ENCODE results near the gene MAPK4.
"Not testable (repeated sequence)": the region's sequence is repeated elsewhere in the genome, so short reads cannot be mapped to it uniquely, and the experiment has no call there.

MAPK4 gene

GRCh38 chr18:50748243-50749229, 188.6 kb downstream of the MAPK4 start:
- no peaks in the 10 kb centered on the region for H3K9me3 Mint-ChIP-seq

GRCh38 chr18:50749421-50749820, 189.5 kb downstream of the MAPK4 start:
- H3K27ac Mint-ChIP-seq = no peak overlapping the region
- H3K4me1 Mint-ChIP-seq = no peaks in the 10 kb centered on the region
- ATAC-seq (no peak), DNase-seq (ENCODE audit: low spot score in 2 of 2) (no peak)
- H3K4me3 Mint-ChIP-seq = no peak overlapping the region
- no peaks in the 10 kb centered on the region for H3K9me3 Mint-ChIP-seq
- no peaks in the 10 kb centered on the region for H3K36me3 Mint-ChIP-seq

More at GRCh38 chr18:50748243-50749229, 188.6 kb downstream of the MAPK4 start:
- Mint-ChIP-seq H3K27ac (no peak overlapping the region), H3K4me3 (no peak overlapping the region), H3K4me1 (no peaks in the 10 kb centered on the region), H3K36me3 (no peaks in the 10 kb centered on the region)
- ATAC-seq = no peak
- DNase-seq (ENCODE audit: low spot score in 2 of 2) = no peak

GRCh38 chr18:50749945-50750344, 190.1 kb downstream of the MAPK4 start:
- ATAC-seq (no peak), DNase-seq (ENCODE audit: low spot score in 2 of 2) (no peak)
- Mint-ChIP-seq H3K36me3 (no peaks in the 10 kb centered on the region), H3K27ac (no peak overlapping the region), H3K4me1 (no peaks in the 10 kb centered on the region), H3K9me3 (no peaks in the 10 kb centered on the region), H3K4me3 (no peak overlapping the region)

DNA sequence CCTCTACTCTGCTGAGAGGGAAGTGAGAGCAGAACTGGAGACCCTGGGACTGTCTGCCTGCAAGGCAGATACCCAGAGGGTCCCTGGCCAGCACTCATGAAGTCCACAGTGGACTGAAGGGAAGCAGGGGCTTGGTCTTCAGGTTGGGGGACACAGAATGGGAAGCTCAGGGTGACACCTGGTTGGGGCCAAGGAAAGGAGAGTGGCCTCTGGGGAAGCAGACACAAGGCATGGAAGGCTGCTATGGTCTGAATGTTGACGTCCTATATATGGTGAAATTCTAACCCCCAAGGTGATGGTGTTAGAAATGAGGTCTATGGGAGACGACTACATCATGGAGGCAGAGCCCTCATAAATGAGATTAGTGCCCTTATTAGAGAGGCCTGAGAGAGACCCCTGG, 190.7 kb downstream of the MAPK4 start:
- ATAC-seq (no peak), DNase-seq (ENCODE audit: low spot score in 2 of 2) (no peak)
- Mint-ChIP-seq H3K4me1 (no peaks in the 10 kb centered on the region), H3K36me3 (no peaks in the 10 kb centered on the region), H3K9me3 (no peaks in the 10 kb centered on the region), H3K4me3 (no peak overlapping the region), H3K27ac (no peak overlapping the region)

DNA sequence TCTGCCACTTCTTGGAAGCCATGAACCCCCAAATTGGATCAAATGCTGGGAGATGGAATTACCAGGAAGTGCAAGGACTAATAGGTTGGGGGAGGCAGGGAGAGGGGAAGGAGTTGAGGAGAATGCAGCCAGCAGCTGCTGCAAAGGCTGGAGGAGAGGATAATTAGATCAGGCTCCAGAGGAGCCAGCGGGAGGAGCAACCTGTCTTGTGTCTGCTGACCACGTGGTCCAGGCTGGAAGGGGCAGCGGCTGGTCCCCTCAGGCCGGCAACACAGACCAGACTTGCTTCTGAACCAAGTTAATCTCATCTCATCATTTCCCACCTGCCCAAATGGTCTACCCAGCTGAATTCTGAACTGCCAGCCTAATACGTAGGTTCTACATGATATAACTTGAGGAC, 191.6 kb downstream of the MAPK4 start:
- H3K36me3 Mint-ChIP-seq = no peaks in the 10 kb centered on the region
- no peak overlapping the region for H3K27ac Mint-ChIP-seq
- DNase-seq (ENCODE audit: low spot score in 2 of 2) = no peak
- no peak for ATAC-seq
- H3K4me3 Mint-ChIP-seq = no peak overlapping the region
- no peaks in the 10 kb centered on the region for H3K4me1 Mint-ChIP-seq
- no peaks in the 10 kb centered on the region for H3K9me3 Mint-ChIP-seq

DNA sequence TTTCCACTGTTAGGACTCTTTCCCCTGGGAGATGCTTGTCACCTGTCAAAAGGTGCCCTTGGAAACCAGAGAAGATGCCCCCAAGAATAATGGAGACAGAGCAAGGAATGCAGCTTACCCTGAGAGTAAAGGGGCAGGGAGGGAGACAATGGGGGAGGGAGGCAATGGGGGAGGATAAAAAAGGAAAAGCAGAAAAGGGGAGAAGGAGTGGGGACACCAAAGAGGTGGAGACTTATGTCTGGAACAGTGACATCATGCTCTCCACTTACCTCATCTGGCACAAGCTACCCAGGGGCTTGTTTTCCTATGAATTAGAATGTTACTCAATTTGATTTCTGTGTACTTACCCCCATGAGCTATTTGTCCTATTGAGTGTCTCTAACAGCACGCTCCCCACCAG, 192.1 kb downstream of the MAPK4 start:
- ATAC-seq (no peak), DNase-seq (ENCODE audit: low spot score in 2 of 2) (no peak)
- no peaks in the 10 kb centered on the region for H3K9me3 Mint-ChIP-seq
- H3K4me3 Mint-ChIP-seq = no peak overlapping the region
- no peaks in the 10 kb centered on the region for H3K36me3 Mint-ChIP-seq
- no peaks in the 10 kb centered on the region for H3K4me1 Mint-ChIP-seq
- H3K27ac Mint-ChIP-seq = no peak overlapping the region

- Mint-ChIP-seq H3K4me3 (no peak overlapping the region), H3K27ac (no peak overlapping the region), H3K4me1 (no peaks in the 10 kb centered on the region), H3K36me3 (no peaks in the 10 kb centered on the region), H3K9me3 (no peaks in the 10 kb centered on the region)
- DNase-seq (ENCODE audit: low spot score in 2 of 2) (no peak), ATAC-seq (no peak)
Measured at GRCh38 chr18:50753311-50753710, 193.4 kb downstream of the MAPK4 start.

DNA sequence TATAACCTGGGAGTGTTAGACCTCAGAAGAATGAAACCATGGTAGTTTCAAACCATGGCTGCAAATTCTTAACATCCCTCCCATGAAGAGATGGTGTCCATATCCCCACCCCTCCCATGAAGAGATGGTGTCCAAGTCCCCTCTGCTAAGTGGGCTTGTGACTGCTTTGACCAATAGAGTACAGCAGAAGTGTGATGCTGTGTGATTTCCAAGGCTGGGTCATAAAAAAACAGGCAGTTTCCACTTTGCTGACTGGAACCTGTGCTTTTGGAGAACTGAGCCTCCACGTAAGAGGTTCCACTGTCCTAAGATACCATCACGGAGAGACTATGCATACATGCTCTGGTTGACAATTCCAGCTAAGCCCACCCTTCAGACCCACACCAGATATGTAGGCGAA, 194.4 kb downstream of the MAPK4 start:
- Mint-ChIP-seq H3K9me3 (no peaks in the 10 kb centered on the region), H3K27ac (no peak overlapping the region), H3K4me1 (no peaks in the 10 kb centered on the region), H3K4me3 (no peak overlapping the region), H3K36me3 (no peaks in the 10 kb centered on the region)
- no peak for ATAC-seq
- no peak for DNase-seq (ENCODE audit: low spot score in 2 of 2)

DNA sequence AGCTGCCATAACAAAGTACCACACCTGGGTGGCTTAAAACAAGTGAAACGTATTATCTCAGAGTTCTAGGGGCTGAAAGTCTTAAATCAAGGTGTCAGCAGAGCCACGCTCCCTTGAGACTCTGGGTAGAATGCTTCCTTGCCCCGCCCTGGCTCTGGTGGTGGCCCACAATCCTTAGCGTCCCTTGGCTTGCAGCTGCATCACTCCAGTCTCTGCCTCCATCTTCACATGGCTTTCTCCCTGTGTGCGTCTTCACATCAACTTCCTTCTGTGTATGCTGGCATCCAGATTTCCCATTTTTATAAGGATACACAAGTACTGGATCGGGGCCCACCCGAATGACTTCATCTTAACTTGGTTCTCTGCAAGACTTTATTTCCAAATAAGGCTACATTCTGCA, 197.5 kb downstream of the MAPK4 start:
- no peak for ATAC-seq
- Mint-ChIP-seq H3K4me1 (no peaks in the 10 kb centered on the region), H3K27ac (no peak overlapping the region), H3K36me3 (no peaks in the 10 kb centered on the region), H3K9me3 (no peaks in the 10 kb centered on the region), H3K4me3 (no peak overlapping the region)
- DNase-seq (ENCODE audit: low spot score in 2 of 2) = peak in 1 of 2 donors; percentile 18

DNA sequence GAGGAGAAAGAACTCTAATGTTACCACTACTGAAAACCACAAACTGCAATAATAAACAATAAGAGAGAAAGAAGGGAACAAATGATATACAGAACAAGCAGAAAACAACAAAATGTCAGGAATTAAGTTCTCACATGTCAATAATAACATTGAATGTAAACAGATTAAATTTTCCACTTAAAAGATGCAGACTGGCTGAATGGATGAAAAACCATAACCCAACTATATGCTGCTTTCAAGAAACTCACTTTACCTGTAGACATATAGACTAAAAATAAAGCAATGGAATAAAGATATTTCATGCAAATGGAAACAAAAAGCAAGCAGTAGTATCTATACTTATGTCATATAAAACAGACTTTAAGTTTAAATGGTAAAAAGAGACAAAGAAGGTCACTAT, 209.6 kb downstream of the MAPK4 start:
- DNase-seq (ENCODE audit: low spot score in 2 of 2) (no peak), ATAC-seq (no peak)
- Mint-ChIP-seq H3K4me3 (no peak overlapping the region), H3K27ac (no peak overlapping the region), H3K9me3 (peaks cover 16% of the 10 kb centered on the region), H3K36me3 (no peaks in the 10 kb centered on the region), H3K4me1 (no peaks in the 10 kb centered on the region)

- H3K4me3 Mint-ChIP-seq = no peak overlapping the region
- no peaks in the 10 kb centered on the region for H3K36me3 Mint-ChIP-seq
- peaks cover under 1% of the 10 kb centered on the region for H3K9me3 Mint-ChIP-seq
- DNase-seq (ENCODE audit: low spot score in 2 of 2) (no peak), ATAC-seq (no peak)
- H3K27ac Mint-ChIP-seq = no peak overlapping the region
- no peaks in the 10 kb centered on the region for H3K4me1 Mint-ChIP-seq
Measured at GRCh38 chr18:50775207-50775606, 215.3 kb downstream of the MAPK4 start.

DNA sequence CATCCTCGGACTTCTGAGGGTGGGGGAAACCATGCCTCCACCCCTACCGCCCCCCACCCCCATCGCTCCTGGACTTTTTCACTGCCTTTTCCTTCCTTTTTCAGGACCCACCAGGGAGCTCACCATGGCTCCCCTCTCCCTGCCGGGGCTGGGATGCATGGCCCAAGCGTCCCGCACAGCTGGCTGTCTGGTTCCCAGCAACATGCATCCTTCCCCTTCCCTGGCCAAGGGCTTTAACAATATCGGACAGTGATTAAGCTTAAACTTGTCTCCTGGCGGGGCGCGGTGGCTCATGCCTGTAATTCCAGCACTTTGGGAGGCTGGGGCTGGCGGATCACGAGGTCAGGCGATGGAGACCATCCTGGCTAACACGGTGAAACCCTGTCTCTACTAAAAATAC, 215.8 kb downstream of the MAPK4 start:
- DNase-seq (ENCODE audit: low spot score in 2 of 2) (no peak), ATAC-seq (no peak)
- H3K36me3 Mint-ChIP-seq = no peaks in the 10 kb centered on the region
- H3K4me1 Mint-ChIP-seq = no peaks in the 10 kb centered on the region
- H3K4me3 Mint-ChIP-seq = no peak overlapping the region
- H3K27ac Mint-ChIP-seq = no peak overlapping the region
- no peaks in the 10 kb centered on the region for H3K9me3 Mint-ChIP-seq

- H3K27ac Mint-ChIP-seq = no peak overlapping the region
- H3K36me3 Mint-ChIP-seq = no peaks in the 10 kb centered on the region
- H3K4me1 Mint-ChIP-seq = no peaks in the 10 kb centered on the region
- ATAC-seq (no peak), DNase-seq (ENCODE audit: low spot score in 2 of 2) (no peak)
- no peaks in the 10 kb centered on the region for H3K9me3 Mint-ChIP-seq
- H3K4me3 Mint-ChIP-seq = no peak overlapping the region
Measured at GRCh38 chr18:50776383-50776782, 216.5 kb downstream of the MAPK4 start.

- DNase-seq (ENCODE audit: low spot score in 2 of 2); H3K36me3 Mint-ChIP-seq; ATAC-seq; H3K4me3 Mint-ChIP-seq; H3K9me3 Mint-ChIP-seq; H3K27ac Mint-ChIP-seq; H3K4me1 Mint-ChIP-seq: not testable (repeated sequence)
Measured at GRCh38 chr18:50779021-50779420, 219.1 kb downstream of the MAPK4 start.
